ENCODE data around the gene SIGLEC15. TPM values are rescaled to one million over a fixed set of nuclear protein-coding genes. Genes with fewer than 3 reads are reported as not detected.

Gene SIGLEC15
- total RNA-seq, 1 donor from 2014 or later = 2.7 TPM

- H3K27me3 Mint-ChIP-seq (ENCODE audit: unreplicated experiment) = no peaks in the 10 kb centered on the region
- TF ChIP-seq, protein P1, sequence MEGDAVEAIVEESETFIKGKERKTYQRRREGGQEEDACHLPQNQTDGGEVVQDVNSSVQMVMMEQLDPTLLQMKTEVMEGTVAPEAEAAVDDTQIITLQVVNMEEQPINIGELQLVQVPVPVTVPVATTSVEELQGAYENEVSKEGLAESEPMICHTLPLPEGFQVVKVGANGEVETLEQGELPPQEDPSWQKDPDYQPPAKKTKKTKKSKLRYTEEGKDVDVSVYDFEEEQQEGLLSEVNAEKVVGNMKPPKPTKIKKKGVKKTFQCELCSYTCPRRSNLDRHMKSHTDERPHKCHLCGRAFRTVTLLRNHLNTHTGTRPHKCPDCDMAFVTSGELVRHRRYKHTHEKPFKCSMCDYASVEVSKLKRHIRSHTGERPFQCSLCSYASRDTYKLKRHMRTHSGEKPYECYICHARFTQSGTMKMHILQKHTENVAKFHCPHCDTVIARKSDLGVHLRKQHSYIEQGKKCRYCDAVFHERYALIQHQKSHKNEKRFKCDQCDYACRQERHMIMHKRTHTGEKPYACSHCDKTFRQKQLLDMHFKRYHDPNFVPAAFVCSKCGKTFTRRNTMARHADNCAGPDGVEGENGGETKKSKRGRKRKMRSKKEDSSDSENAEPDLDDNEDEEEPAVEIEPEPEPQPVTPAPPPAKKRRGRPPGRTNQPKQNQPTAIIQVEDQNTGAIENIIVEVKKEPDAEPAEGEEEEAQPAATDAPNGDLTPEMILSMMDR (IDR thresholded peaks at IDR 0.05; ENCODE audit: unreplicated experiment) = no peak
- no peak overlapping the region for H3K27ac Mint-ChIP-seq (ENCODE audit: unreplicated experiment)
- no peaks in the 10 kb centered on the region for H3K4me1 Mint-ChIP-seq (ENCODE audit: unreplicated experiment)
- no peaks in the 10 kb centered on the region for H3K9me3 Mint-ChIP-seq (ENCODE audit: unreplicated experiment)
- no peak for DNase-seq (ENCODE audit: low spot score)
- no peak overlapping the region for H3K4me3 Mint-ChIP-seq (ENCODE audit: unreplicated experiment)
- peaks cover 37% of the 10 kb centered on the region for H3K36me3 Mint-ChIP-seq (ENCODE audit: low read depth, unreplicated experiment)
Observed at GRCh38 chr18:45860492-45860891, 35.0 kb downstream of the SIGLEC15 start.

GRCh38 chr18:45860971-45861370 is 35.5 kb downstream of the SIGLEC15 start:
- H3K27ac Mint-ChIP-seq (ENCODE audit: unreplicated experiment) = no peak overlapping the region
- no peaks in the 10 kb centered on the region for H3K4me1 Mint-ChIP-seq (ENCODE audit: unreplicated experiment)
- DNase-seq (ENCODE audit: low spot score) = no peak
- H3K9me3 Mint-ChIP-seq (ENCODE audit: unreplicated experiment) = no peaks in the 10 kb centered on the region
- H3K36me3 Mint-ChIP-seq (ENCODE audit: low read depth, unreplicated experiment) = peaks cover 39% of the 10 kb centered on the region
- no peaks in the 10 kb centered on the region for H3K27me3 Mint-ChIP-seq (ENCODE audit: unreplicated experiment)
- H3K4me3 Mint-ChIP-seq (ENCODE audit: unreplicated experiment) = no peak overlapping the region
- TF ChIP-seq, protein P1 (IDR thresholded peaks at IDR 0.05; ENCODE audit: unreplicated experiment) = no peak

GRCh38 chr18:45861926-45862325 is 36.5 kb downstream of the SIGLEC15 start:
- H3K4me1 Mint-ChIP-seq (ENCODE audit: unreplicated experiment) = no peaks in the 10 kb centered on the region
- no peaks in the 10 kb centered on the region for H3K9me3 Mint-ChIP-seq (ENCODE audit: unreplicated experiment)
- no peaks in the 10 kb centered on the region for H3K27me3 Mint-ChIP-seq (ENCODE audit: unreplicated experiment)

DNA sequence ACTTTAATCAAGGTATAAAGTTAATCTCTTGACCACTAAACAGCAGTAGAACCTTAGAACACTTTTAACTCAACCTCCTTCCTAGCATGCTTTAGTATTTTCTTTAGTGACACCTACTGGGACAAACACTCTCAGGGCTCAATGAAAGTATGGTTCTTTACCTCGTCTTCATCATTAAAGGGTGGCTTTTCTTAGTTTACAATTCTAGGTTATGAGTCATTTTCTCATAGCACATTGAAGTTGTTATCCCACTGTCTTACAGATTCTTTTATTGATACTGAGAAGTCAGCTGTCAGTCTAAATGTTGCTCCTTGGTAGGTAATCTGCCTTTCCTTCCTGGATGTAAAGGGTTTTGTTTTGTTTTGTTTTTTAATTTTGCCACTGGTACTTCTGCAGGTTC is 38.0 kb downstream of the SIGLEC15 start:
- Mint-ChIP-seq H3K27me3 (ENCODE audit: unreplicated experiment) (no peaks in the 10 kb centered on the region), H3K4me3 (ENCODE audit: unreplicated experiment) (peak overlapping the region; percentile 2), H3K27ac (ENCODE audit: unreplicated experiment) (no peak overlapping the region), H3K9me3 (ENCODE audit: unreplicated experiment) (no peaks in the 10 kb centered on the region), H3K36me3 (ENCODE audit: low read depth, unreplicated experiment) (peaks cover 55% of the 10 kb centered on the region), H3K4me1 (ENCODE audit: unreplicated experiment) (no peaks in the 10 kb centered on the region)
- TF ChIP-seq, protein P1 (IDR thresholded peaks at IDR 0.05; ENCODE audit: unreplicated experiment) = no peak
- DNase-seq (ENCODE audit: low spot score) = no peak

More at GRCh38 chr18:45861926-45862325, 36.5 kb downstream of the SIGLEC15 start:
- H3K4me3 Mint-ChIP-seq (ENCODE audit: unreplicated experiment) = no peak overlapping the region
- H3K36me3 Mint-ChIP-seq (ENCODE audit: low read depth, unreplicated experiment) = peaks cover 45% of the 10 kb centered on the region
- TF ChIP-seq, protein P1 (IDR thresholded peaks at IDR 0.05; ENCODE audit: unreplicated experiment) = no peak
- no peak overlapping the region for H3K27ac Mint-ChIP-seq (ENCODE audit: unreplicated experiment)
- no peak for DNase-seq (ENCODE audit: low spot score)

DNA sequence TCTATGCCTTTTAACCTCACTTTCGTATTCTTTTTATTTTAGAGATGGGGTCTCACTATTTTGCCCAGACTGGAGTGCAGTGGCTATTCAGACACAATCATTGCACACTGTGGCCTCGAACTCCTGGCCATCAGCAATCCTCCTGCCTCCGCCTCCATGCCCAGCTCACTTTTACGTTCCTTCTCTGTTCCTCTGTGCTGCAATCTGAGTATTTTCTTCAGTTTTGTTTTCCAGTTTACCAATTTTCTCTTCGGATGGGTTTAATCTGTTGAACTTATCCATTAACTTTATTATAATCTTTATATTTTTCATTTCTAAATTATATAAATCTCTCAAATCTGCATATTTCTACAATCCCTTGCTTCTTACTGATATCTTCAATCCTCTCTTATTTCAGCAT is 38.6 kb downstream of the SIGLEC15 start:
- Mint-ChIP-seq H3K36me3 (ENCODE audit: low read depth, unreplicated experiment) (peaks cover 54% of the 10 kb centered on the region), H3K27ac (ENCODE audit: unreplicated experiment) (no peak overlapping the region), H3K4me1 (ENCODE audit: unreplicated experiment) (no peaks in the 10 kb centered on the region), H3K9me3 (ENCODE audit: unreplicated experiment) (no peaks in the 10 kb centered on the region), H3K27me3 (ENCODE audit: unreplicated experiment) (no peaks in the 10 kb centered on the region), H3K4me3 (ENCODE audit: unreplicated experiment) (no peak overlapping the region)
- TF ChIP-seq, protein P1 (IDR thresholded peaks at IDR 0.05; ENCODE audit: unreplicated experiment) = no peak
- DNase-seq (ENCODE audit: low spot score) = no peak
